GM11168 (cell line): ENCODE results near the gene BCL2L1.

ENCODE experiments used
- in situ Hi-C: fragments of 300-500 bp; cut with MboI; formaldehyde crosslinking; loops from one replicate; pipeline ENCODE4 v1.12.0; 2022; ENCODE audit warnings: low sequenced_read_pairs; ENCODE audit not compliant: unreplicated experiment

Gene BCL2L1

DNA sequence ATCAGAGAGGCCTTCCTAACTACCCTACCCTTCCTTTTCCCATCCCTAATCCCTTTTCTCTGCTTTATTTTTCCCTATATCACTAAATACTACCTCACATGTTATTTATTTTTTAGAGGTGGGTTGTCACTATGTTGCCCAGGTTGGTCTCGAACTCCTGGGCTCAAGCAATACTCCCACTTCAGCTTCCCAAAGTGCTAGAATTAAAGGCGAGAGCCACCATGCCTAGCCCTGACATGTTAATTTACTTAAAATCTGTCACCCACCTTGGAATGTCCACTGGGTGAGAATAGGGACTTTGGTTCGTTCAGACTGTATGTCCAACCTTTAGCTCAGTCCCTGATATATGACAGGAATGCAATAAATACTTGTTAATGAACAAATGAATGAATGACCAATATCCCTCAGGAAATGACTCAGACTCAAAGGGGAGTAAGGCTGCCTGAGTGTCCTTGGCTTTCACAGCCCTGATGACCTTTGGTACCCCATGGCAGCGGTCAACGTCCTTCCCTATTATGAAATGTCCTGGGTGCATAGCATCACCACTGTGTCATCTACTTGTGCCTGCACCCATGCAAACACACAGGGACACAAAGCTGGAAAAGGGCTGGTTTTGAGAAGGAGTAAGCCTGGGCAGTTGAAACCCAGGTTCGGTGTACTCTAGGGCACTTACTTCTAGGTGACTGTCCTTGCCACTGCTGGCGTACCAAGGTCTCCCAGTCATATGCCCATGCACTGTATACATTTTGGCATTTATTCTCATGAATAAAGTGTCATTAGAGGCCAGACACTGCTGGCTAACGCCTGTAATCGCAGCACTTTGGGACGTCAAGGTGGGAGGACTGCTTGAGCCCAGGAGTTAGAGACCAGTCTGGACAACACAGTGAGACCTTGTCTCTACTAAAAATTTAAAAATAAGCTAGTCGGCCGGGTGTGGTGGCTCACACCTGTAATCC is 26.5 kb downstream of the BCL2L1 start:
- in situ Hi-C loops = no loop called here

DNA sequence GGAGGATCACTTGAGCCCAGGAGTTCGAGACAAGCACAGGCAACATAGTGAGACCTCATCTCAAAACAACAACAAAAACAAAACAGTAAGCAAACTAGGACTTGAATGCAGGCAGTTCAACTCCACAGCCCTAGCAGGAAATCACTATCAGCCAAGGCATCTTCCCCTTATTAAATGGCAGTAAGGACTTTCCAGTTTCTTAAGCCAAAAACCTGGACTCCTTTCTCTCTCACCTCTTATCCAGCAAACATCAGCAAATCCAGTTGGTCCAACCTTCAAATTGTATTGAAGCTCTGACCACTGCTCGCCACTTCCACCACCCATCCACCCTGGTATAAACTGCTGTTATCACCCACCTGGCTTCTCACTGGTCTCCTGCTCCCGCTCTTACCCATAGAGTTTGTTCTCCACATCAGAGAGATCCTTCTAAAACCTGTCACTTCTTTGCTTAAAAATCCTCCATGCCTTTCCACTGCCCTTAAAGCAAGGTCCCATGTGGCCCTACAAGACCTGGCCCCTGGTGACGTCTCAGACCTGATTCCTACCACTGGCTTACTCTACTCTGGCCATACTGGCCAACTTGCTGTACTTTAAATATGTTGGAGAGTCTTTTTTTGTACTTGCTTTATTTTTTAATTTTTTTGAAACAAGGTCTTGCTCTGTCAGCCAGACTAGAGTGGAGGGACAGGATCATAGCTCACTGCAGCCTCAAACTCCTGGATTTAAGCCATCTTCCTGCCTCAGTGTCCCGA is 27.6 kb downstream of the BCL2L1 start:
- in situ Hi-C loops = no loop called here

DNA sequence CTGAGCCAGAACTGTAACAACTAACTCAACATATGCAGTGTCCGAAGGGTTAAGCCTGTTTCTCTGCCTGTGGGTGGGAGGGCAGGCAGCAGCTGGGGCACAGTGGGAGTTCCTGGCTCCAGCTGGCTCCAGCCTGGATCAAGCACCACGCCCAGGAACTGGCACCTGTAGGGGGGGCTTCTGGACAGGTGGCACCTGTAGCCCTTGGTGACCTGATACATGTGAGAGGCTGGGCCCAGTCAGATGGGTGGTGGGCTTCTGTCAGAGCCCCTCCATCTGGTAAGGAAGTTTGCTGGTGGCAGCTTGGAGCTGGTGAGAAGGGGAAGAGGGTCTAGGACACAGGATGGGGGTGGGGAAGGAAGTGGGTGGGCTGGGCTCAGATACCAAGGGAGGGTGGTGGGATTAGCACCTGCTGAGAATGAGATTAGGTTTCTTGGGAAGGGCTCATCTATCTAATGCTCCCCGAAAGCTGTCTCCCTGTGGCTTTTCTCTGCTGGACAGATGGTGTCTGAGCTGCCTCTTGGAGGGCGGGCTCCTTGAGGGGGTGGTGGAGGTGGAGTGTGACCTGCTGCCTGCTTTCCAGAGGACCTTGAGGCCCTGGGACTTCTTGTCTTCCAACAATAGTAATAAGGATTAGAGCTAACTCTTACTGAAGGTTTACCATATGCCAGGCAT is 28.5 kb downstream of the BCL2L1 start:
- in situ Hi-C loops = no loop called here

GRCh38 chr20:31693402-31693801 is 29.3 kb downstream of the BCL2L1 start:
- in situ Hi-C loops = no loop called here

DNA sequence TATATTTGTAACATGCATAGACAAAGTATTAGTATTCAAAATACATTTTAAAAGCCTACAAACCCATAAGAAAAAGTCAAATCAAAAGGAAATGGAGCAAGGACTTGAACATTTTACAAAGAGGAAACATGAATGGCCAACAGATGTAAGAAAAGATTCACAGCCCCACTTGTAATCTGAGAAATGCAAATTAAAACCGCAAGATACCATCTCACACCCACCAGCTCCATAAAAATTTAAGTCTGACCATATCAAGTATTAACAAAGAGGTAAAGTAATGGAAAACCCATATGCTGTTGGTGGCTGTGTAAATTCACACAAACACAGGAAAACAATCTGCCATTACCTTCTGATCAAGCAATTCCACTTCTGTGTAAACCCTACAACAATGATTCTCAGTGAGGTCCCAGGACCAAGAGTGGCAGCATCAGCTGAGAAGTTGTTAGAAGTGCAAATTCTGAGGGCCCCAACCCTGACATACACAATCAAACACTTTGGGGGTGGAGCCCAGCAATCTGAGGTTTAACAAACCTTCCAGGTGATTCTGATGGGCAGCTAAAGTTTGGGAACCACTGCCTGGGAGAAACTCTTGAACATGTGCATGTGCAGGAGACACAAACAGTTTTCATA is 30.9 kb downstream of the BCL2L1 start:
- in situ Hi-C loops = no loop called here

DNA sequence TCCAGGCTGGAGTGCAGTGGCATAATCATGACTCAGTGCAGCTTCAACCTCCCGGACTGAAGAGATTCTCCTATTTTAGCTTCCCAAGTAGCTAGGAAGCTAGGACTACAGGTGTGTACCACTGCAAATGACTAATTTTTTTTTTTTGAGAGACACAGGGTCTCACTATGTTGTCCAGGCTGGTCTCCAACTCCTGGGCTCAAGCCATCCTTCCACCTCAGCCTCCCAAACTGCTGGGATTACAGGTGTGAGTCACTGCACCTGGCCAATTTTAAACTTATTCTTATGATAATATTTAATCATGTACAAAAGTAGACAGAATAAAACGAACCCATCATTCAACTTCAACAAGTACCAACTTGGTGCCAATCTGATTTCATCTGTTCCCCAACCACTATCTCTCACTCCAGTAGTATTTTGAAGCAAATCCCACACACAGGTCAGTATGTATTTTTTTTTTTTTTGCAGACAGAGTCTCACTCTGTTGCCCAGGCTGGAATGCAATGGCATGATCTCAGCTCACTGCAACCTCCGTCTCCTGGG is 32.5 kb downstream of the BCL2L1 start:
- in situ Hi-C loops = no loop called here

- in situ Hi-C loops = no loop called here
Observed at GRCh38 chr20:31689141-31689540, 33.5 kb downstream of the BCL2L1 start.

DNA sequence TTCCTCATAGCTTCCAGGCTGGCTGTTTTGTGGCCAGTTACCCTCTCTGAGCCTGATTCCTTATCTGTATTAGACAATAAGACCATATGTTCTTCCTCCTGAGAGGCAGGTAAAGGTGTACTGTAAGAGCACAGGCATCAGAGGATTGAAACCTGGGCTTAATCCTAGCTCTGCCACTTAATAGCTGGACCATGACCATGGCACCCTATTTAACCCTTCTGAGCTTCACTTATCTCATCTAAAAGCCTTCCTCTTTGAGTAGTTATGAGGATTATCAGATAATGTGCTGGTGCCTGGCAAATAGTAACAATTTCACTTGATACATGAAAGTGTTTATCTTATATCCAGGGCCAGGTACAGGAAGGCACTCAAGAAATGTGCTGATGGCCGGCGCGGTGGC is 34.9 kb downstream of the BCL2L1 start:
- in situ Hi-C loops = no loop called here

GRCh38 chr20:31685853-31686643 is 36.6 kb downstream of the BCL2L1 start:
- in situ Hi-C loops = no loop called here

GRCh38 chr20:31684153-31685015 is 38.3 kb downstream of the BCL2L1 start:
- in situ Hi-C loops = no loop called here

DNA sequence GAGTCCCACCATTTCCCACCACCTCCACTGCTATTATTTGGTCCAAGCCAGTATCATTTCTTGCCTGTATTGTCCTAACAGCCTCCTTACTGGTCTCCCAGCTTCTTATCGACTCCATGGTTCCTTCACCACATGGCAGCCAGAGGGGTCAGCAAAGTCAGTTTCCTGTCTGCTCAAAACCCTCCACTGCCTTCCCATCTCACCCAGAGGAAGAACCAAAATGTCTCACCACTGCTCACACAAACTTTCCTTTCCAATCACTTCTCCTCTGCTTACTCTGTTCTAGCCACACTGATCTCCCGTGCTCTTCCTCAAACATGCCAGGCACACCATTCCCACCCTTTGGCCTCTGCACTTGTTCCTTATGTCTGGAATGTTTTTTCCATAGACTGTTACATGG is 39.7 kb downstream of the BCL2L1 start:
- in situ Hi-C loops = no loop called here

DNA sequence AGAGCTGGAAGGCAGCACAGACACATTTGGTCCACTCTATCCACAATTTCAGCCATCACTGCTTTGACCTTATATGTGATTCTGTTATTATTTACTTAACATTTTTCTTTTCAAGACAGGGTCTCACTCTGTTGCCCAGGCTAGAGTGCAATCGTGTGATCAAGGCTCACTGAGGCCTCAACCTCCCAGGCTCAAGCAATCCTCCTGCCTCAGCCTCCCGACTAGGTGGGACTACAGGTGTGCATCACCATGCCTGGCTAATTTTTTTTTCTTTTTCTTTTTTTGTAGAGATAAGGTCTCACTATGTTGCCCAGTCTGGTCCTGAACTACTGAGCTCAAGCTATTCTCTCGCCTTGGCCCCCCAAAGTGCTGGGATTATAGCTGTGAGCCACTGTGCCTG is 40.3 kb downstream of the BCL2L1 start:
- in situ Hi-C loops = no loop called here

DNA sequence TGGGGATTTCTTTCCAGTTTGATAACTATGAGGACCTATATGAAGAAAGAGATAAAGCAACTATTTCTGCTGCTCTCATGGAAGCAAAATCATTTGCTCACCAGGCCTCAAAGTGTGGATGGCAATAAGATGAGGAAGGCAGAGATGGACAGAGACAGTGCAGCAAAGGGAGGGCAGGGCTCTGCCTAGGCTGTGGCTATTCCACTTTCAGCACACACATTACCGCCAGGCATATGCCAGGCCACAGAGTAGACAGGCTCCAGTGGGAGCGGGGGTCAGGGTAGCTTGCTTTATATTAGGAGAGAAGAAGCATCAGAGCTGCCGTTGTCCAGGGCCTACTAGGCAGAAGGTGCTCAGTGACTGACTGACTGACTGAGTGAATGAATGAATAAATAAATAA is 40.9 kb downstream of the BCL2L1 start:
- in situ Hi-C loops = no loop called here

GRCh38 chr20:31681128-31681727 is 41.4 kb downstream of the BCL2L1 start:
- in situ Hi-C loops = no loop called here

GRCh38 chr20:31680286-31681127 is 42.2 kb downstream of the BCL2L1 start:
- in situ Hi-C loops = no loop called here

DNA sequence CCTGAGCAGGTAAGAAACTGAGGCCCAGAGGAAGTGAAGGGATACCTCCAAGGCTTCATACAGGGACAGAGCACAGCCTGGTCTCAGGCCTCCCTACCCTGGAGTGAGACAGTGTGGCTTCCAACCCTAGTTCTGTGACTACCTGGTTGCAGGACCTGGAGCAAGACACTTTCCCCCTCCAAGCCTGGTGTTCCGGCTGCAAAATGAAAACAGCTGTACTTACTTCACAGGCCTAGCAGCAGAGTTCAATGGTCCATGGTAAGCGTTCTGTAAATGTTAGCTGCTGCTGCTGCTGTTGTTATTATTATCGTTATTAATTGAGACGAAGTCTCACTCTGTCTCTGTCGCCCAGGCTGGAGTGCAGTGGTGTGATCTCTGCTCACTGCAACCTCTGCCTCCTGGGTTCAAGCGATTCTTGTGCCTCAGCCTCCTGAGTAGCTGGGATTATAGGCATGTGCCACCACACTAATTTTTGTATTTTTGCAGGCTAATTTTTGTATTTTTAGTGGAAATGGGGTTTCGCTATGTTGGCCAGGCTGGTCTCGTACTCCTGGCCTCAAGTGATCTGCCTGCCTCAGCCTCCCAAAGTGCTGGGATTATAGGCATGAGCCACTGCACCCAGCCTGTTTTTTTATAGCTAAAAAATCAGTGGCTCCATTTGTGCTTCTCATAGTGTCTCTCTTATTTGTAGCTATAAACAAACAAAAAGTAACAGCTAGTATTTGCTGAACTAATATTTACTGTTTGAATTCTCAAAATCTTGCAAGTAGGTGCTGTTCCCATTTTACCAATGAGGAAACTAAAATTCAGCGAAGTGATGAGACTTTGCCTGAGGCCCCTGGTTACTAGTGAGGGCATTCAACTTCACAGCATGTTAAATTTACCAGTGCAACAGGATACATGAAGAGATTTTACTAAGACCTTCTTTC is 43.0 kb downstream of the BCL2L1 start:
- in situ Hi-C loops = no loop called here
